H9 (cell line): ENCODE results near the gene LIMS2. TPM values are rescaled to one million over a fixed set of nuclear protein-coding genes. Genes with fewer than 3 reads are reported as not detected.

Experiments
- DNase-seq: peaks from one replicate; pipeline ENCODE4 v3.0.0-alpha.2; 2017
- H2AFZ ChIP-seq: one replicate; pipeline ENCODE4 v1.6.1; 2013; ENCODE audit warnings: mild to moderate bottlenecking, low read length, control low read depth, moderate library complexity
- H2AK5ac ChIP-seq: 2 replicates; pipeline ENCODE4 v1.6.1; 2013; ENCODE audit warnings: low read length, control low read depth, mixed read lengths; ENCODE audit not compliant: insufficient read length
- H2BK120ac ChIP-seq: one replicate; pipeline ENCODE4 v1.6.1; 2013; ENCODE audit warnings: low read depth, mild to moderate bottlenecking, low read length, control low read depth, inconsistent platforms; ENCODE audit not compliant: poor library complexity, severe bottlenecking
- H2BK12ac ChIP-seq: 2 replicates; pipeline ENCODE4 v1.6.1; 2013; ENCODE audit warnings: low read length, control low read depth, mixed read lengths, low read depth; ENCODE audit not compliant: insufficient read length
- H2BK15ac ChIP-seq: 2 replicates; pipeline ENCODE4 v1.6.1; 2013; ENCODE audit warnings: low read depth, low read length, control low read depth
- H2BK20ac ChIP-seq: one replicate; pipeline ENCODE4 v1.6.1; 2013; ENCODE audit warnings: low read depth, mild to moderate bottlenecking, low read length, control low read depth, inconsistent platforms; ENCODE audit not compliant: poor library complexity, severe bottlenecking
- H2BK5ac ChIP-seq: 2 replicates; pipeline ENCODE4 v1.6.1; 2013; ENCODE audit warnings: low read length, control low read depth, mixed read lengths; ENCODE audit not compliant: insufficient read length
- H3K14ac ChIP-seq: 2 replicates; pipeline ENCODE4 v1.6.1; 2013; ENCODE audit warnings: low read length, control low read depth; ENCODE audit not compliant: insufficient read depth
- H3K18ac ChIP-seq: 2 replicates; pipeline ENCODE4 v1.6.1; 2013; ENCODE audit warnings: low read depth, mild to moderate bottlenecking, mixed read lengths, low read length, control low read depth; ENCODE audit not compliant: insufficient read length
- H3K23ac ChIP-seq: 2 replicates; pipeline ENCODE4 v1.6.1; 2013; ENCODE audit warnings: low read length, control low read depth, mixed read lengths, low read depth; ENCODE audit not compliant: insufficient read length
- H3K23me2 ChIP-seq: 2 replicates; pipeline ENCODE4 v1.6.1; 2013; ENCODE audit warnings: low read depth, mild to moderate bottlenecking, mixed read lengths, low read length, control low read depth; ENCODE audit not compliant: insufficient read length, poor library complexity, severe bottlenecking
- H3K27ac ChIP-seq: 2 replicates; pipeline ENCODE4 v1.5.1; 2013; ENCODE audit warnings: low read length, control low read depth, mixed read lengths, low read depth; ENCODE audit not compliant: insufficient read length
- H3K27me3 ChIP-seq: 2 replicates; pipeline ENCODE4 v1.6.1; 2013; ENCODE audit warnings: low read length, control low read depth, inconsistent platforms; ENCODE audit not compliant: insufficient read depth
- H3K4ac ChIP-seq: 2 replicates; pipeline ENCODE4 v1.6.1; 2013; ENCODE audit warnings: low read depth, mild to moderate bottlenecking, control low read depth, inconsistent platforms, low read length, moderate library complexity
- H3K4me1 ChIP-seq: 2 replicates; pipeline ENCODE4 v1.6.1; 2013; ENCODE audit warnings: low read length, control low read depth, inconsistent platforms; ENCODE audit not compliant: insufficient read depth
- H3K4me2 ChIP-seq: 2 replicates; pipeline ENCODE4 v1.6.1; 2013; ENCODE audit warnings: low read length, control low read depth, mixed read lengths; ENCODE audit not compliant: insufficient read length, insufficient read depth
- H3K56ac ChIP-seq: 2 replicates; pipeline ENCODE4 v1.6.1; 2013; ENCODE audit warnings: low read depth, mild to moderate bottlenecking, mixed read lengths, low read length, control low read depth; ENCODE audit not compliant: insufficient read length
- H3K79me1 ChIP-seq: 2 replicates; pipeline ENCODE4 v1.6.1; 2013; ENCODE audit warnings: low read depth, mild to moderate bottlenecking, moderate library complexity, low read length, control low read depth, inconsistent platforms; ENCODE audit not compliant: insufficient read depth, poor library complexity, severe bottlenecking
- H3K79me2 ChIP-seq: 2 replicates; pipeline ENCODE4 v1.6.1; 2013; ENCODE audit warnings: low read length, control low read depth, inconsistent platforms; ENCODE audit not compliant: insufficient read depth
- H3K9ac ChIP-seq: 2 replicates; pipeline ENCODE4 v1.6.1; 2013; ENCODE audit warnings: low read length, control low read depth, mixed read lengths; ENCODE audit not compliant: insufficient read length; ENCODE audit errors: extremely low read depth
- H3K9me3 ChIP-seq: one replicate; pipeline ENCODE4 v1.6.1; 2013; ENCODE audit warnings: low read depth, low read length, inconsistent platforms; ENCODE audit not compliant: control insufficient read depth
- H3T11ph ChIP-seq: one replicate; pipeline ENCODE4 v1.6.1; 2013; ENCODE audit warnings: mild to moderate bottlenecking, low read length, control low read depth, inconsistent platforms
- H4K20me1 ChIP-seq: one replicate; pipeline ENCODE4 v1.6.1; 2013; ENCODE audit not compliant: control insufficient read depth, insufficient read length, insufficient read depth
- H4K5ac ChIP-seq: 2 replicates; pipeline ENCODE4 v1.6.1; 2013; ENCODE audit warnings: low read depth, mild to moderate bottlenecking, mixed read lengths, low read length, control low read depth; ENCODE audit not compliant: insufficient read length
- H4K8ac ChIP-seq: replicated peaks from 2 replicates; pipeline ENCODE4 v1.6.1; 2013; ENCODE audit warnings: low read length, control low read depth, mixed read lengths, low read depth; ENCODE audit not compliant: insufficient read length
- H4K91ac ChIP-seq: 2 replicates; pipeline ENCODE4 v1.6.1; 2013; ENCODE audit warnings: low read depth, mild to moderate bottlenecking, moderate library complexity, mixed read lengths, low read length, control low read depth; ENCODE audit not compliant: insufficient read length
- H3K27ac Mint-ChIP-seq, 3 experiments: 2 replicates in 2 of 3; 3 replicates in 1 of 3; pipeline ENCODE4 v1.8.0; 2020 to 2021; ENCODE audit warnings: mixed read lengths in 3 of 3, mild to moderate bottlenecking in 1 of 3, moderate library complexity in 1 of 3
- H3K27me3 Mint-ChIP-seq: 2 replicates; pipeline ENCODE4 v1.8.0; 2021; ENCODE audit warnings: low read depth, mild to moderate bottlenecking, moderate library complexity, mixed read lengths
- H3K36me3 Mint-ChIP-seq, 3 experiments: 2 replicates in 2 of 3; 3 replicates in 1 of 3; pipeline ENCODE4 v1.8.0; 2020 to 2021; ENCODE audit warnings: low read depth in 3 of 3, mixed read lengths in 3 of 3; ENCODE audit not compliant: insufficient read depth in 1 of 3
- H3K4me1 Mint-ChIP-seq, 2 experiments: 2 replicates each; pipeline ENCODE4 v1.8.0; 2020; ENCODE audit warnings: mixed read lengths in 2 of 2
- H3K4me3 Mint-ChIP-seq, 2 experiments: 2 replicates in 1 of 2; 3 replicates in 1 of 2; pipeline ENCODE4 v1.8.0; 2020 to 2021; ENCODE audit warnings: mild to moderate bottlenecking in 2 of 2, mixed read lengths in 2 of 2, moderate library complexity in 1 of 2
- H3K9me3 Mint-ChIP-seq, 2 experiments: 2 replicates in 1 of 2; 3 replicates in 1 of 2; pipeline ENCODE4 v1.8.0; 2020; ENCODE audit warnings: mild to moderate bottlenecking in 2 of 2, mixed read lengths in 2 of 2, moderate library complexity in 1 of 2
- WGBS: extraction: QIAGEN DNeasy Blood & Tissue Kit; methylation state at CpG from one replicate; pipeline ENCODE4 v1.1.7; 2013; ENCODE audit warnings: missing lambda C conversion rate, low lambda C conversion rate, mixed read lengths; ENCODE audit not compliant: insufficient read length; ENCODE audit errors: extremely low coverage; 5-methylcytosine and 5-hydroxymethylcytosine counted together
- total RNA-seq: library from RNA; stranded (reverse); gene quantifications from 2 replicates; pipeline ENCODE4 v1.2.1, GENCODE V29; 2021
- TF ChIP-seq, protein P1 (sequence below): fragments of 200-600 bp; sonication (generic); conservative IDR thresholded peaks from 3 replicates; pipeline ENCODE4 v1.8.0; 2021; ENCODE audit warnings: antibody characterized with exemption, mild to moderate bottlenecking

Gene LIMS2
- total RNA-seq, 1 experiment from 2014 or later: 5.9 TPM

DNA sequence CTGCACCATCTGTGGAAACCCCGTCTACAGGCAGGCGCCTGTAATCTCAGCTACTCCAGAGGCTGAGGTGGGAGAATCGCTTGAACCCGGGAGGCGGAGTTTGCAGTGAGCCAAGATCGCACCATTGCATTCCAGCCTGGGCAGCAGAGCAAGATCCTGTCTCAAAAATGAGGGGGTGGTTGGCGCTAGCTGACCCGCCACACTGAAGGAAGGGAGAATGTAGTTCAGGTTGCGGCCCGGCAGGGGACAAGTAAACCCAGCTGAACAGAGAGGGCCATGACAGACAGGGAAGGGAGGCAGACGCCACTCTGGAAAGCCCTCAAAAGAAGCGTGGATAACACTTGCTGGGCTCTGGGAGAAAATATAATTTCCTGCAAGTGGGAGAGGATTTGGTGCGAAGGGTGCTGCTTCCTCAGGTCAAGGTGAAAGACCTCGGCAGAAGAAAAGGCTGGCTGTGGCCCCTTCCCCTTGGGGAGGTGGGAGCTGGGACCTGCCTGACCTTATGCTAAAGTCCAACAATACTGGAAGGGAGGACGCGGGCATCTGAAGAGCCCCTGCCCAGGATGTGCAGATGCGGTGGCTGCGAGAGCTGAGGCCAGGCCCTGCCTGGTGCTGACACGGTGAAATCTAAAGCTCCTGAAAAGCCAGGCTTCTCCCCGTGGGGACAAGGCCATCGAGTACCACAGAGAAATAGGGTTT lies 22.3 kb upstream of the LIMS2 start:
- Histone ChIP-seq H3K4me2 (no peak overlapping the region), H4K91ac (no peak overlapping the region), H2BK20ac (no peak overlapping the region), H3K4me1 (peaks cover 5% of the 10 kb centered on the region; the same call in 1 of the 2 replicates), H3K56ac (no peak overlapping the region), H2BK15ac (no peak overlapping the region), H3K27me3 (no peaks in the 10 kb centered on the region), H4K20me1 (no peaks in the 10 kb centered on the region), H3K23me2 (peaks cover 5% of the 10 kb centered on the region), H2BK5ac (no peak overlapping the region), H3K9me3 (no peaks in the 10 kb centered on the region), H3K79me1 (no peaks in the 10 kb centered on the region), H2AK5ac (no peak overlapping the region), H3T11ph (no peak overlapping the region), H2BK12ac (no peak overlapping the region), H3K18ac (no peak overlapping the region), H3K14ac (no peak overlapping the region), H3K79me2 (no peaks in the 10 kb centered on the region), H3K9ac (no peak overlapping the region), H4K8ac (no peak overlapping the region), H3K4ac (no peak overlapping the region), H3K27ac (no peak overlapping the region), H4K5ac (no peak overlapping the region), H3K23ac (no peak overlapping the region), H2BK120ac (no peak overlapping the region), H2AFZ (no peak overlapping the region)
- DNase-seq: no peak
- no peak overlapping the region for H3K4me3 Mint-ChIP-seq
- H3K27ac Mint-ChIP-seq: peak overlapping the region in 1 of 3 experiments; percentile 83; a peak in 1 of 7 replicates
- TF ChIP-seq, protein P1, sequence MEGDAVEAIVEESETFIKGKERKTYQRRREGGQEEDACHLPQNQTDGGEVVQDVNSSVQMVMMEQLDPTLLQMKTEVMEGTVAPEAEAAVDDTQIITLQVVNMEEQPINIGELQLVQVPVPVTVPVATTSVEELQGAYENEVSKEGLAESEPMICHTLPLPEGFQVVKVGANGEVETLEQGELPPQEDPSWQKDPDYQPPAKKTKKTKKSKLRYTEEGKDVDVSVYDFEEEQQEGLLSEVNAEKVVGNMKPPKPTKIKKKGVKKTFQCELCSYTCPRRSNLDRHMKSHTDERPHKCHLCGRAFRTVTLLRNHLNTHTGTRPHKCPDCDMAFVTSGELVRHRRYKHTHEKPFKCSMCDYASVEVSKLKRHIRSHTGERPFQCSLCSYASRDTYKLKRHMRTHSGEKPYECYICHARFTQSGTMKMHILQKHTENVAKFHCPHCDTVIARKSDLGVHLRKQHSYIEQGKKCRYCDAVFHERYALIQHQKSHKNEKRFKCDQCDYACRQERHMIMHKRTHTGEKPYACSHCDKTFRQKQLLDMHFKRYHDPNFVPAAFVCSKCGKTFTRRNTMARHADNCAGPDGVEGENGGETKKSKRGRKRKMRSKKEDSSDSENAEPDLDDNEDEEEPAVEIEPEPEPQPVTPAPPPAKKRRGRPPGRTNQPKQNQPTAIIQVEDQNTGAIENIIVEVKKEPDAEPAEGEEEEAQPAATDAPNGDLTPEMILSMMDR: no peak
- peaks cover 0 to 4% of the 10 kb centered on the region in 2 experiments; a peak in 1 of 5 replicates for H3K9me3 Mint-ChIP-seq
- peaks cover 0 to 5% (median 0%) of the 10 kb centered on the region in 3 experiments; a peak in 4 of 7 replicates for H3K36me3 Mint-ChIP-seq
- H3K27me3 Mint-ChIP-seq: peaks cover 20% of the 10 kb centered on the region
- H3K4me1 Mint-ChIP-seq: peaks cover 15 to 16% of the 10 kb centered on the region in 2 experiments
- WGBS: no CpG with 5 or more reads among the region's 21 CpGs
